Peyer's patch (tissue), 4 donors: ENCODE results near the gene SPNS1.

Experiments used
- POLR2A ChIP-seq, 2 donors: fragments of 450-650 bp; IDR thresholded peaks; one replicate each; pipeline ENCODE4 v1.5.1; 2017; ENCODE audit warnings: antibody characterized with exemption in 2 of 2, mild to moderate bottlenecking in 2 of 2, moderate library complexity in 2 of 2
- TF ChIP-seq, protein P1 (sequence below), 6 experiments: fragments of 450-650 bp in 4 of 6; fragments of 200-600 bp in 2 of 6; sonication (generic) in 1 of 6; IDR thresholded peaks; one replicate each; pipeline ENCODE4 v1.5.1; 2017 to 2019; ENCODE audit warnings: antibody characterized with exemption in 6 of 6, mild to moderate bottlenecking in 3 of 6, moderate library complexity in 1 of 6

DNA sequence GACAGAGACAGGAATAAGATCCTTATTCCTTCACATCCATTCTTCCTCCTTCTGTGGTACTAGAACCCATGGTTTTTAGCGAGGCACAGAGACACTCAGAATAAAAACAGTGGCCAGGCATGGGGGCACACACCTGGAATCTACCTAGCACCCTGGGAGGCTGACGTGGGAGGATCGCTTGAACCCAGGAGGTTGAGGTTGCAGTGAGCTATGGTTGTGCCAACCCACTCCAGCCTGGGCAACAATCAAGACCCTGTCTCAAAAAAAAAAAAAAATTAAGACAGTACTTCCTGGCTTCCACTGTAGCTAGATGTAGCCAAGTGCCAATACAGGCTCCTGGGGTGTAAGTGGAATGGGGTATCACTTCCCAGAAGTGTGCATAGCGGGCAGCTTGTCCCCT is 7.4 kb upstream of the SPNS1 start:
- TF ChIP-seq, protein P1, sequence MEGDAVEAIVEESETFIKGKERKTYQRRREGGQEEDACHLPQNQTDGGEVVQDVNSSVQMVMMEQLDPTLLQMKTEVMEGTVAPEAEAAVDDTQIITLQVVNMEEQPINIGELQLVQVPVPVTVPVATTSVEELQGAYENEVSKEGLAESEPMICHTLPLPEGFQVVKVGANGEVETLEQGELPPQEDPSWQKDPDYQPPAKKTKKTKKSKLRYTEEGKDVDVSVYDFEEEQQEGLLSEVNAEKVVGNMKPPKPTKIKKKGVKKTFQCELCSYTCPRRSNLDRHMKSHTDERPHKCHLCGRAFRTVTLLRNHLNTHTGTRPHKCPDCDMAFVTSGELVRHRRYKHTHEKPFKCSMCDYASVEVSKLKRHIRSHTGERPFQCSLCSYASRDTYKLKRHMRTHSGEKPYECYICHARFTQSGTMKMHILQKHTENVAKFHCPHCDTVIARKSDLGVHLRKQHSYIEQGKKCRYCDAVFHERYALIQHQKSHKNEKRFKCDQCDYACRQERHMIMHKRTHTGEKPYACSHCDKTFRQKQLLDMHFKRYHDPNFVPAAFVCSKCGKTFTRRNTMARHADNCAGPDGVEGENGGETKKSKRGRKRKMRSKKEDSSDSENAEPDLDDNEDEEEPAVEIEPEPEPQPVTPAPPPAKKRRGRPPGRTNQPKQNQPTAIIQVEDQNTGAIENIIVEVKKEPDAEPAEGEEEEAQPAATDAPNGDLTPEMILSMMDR (IDR thresholded peaks at IDR 0.05), result no peak
- TF ChIP-seq POLR2A (IDR thresholded peaks at IDR 0.05), result no peak
